Lower leg skin (tissue), 4 donors: Measurements from ENCODE around the gene TTC7B. TPM values are rescaled to one million over a fixed set of nuclear protein-coding genes. Genes with fewer than 3 reads are reported as not detected.

Experiments used
- DNase-seq, 2 donors: peaks; one replicate each; pipeline ENCODE4 v3.0.0-alpha.2; 2019; ENCODE audit warnings: low spot score in 2 of 2
- H3K4me3 ChIP-seq: fragments of 200-600 bp; sonication (generic); 2 replicates; pipeline ENCODE4 v1.5.1; 2017; ENCODE audit warnings: mild to moderate bottlenecking, low read depth; ENCODE audit not compliant: poor library complexity, severe bottlenecking
- CTCF ChIP-seq, 3 donors: fragments of 450-650 bp; IDR thresholded peaks; one replicate each; pipeline ENCODE4 v1.5.1; 2016; ENCODE audit warnings: antibody characterized with exemption in 3 of 3, mild to moderate bottlenecking in 3 of 3, moderate library complexity in 2 of 3
- POLR2A ChIP-seq, 2 donors: fragments of 450-650 bp; IDR thresholded peaks; one replicate each; pipeline ENCODE4 v1.6.1; 2016 to 2017; ENCODE audit warnings: antibody characterized with exemption in 2 of 2, mild to moderate bottlenecking in 1 of 2, moderate library complexity in 1 of 2
- WGBS, 2 donors: methylation state at CpG; one replicate each; pipeline ENCODE4 v1.1.5; 2018; 5-methylcytosine and 5-hydroxymethylcytosine counted together
- intact Hi-C: fragments of 100-400 bp; cut with DNase I; formaldehyde crosslinking; loops from one replicate; pipeline ENCODE4 v1.15.0; 2023; ENCODE audit warnings: low total_unique reads
- total RNA-seq, 4 donors: library from RNA; depleted of rRNA; stranded (reverse); fragments of >200 nt; gene quantifications; one replicate each; pipeline ENCODE4 v1.1.0, GENCODE V29; 2016

Gene TTC7B
- total RNA-seq, 4 donors from 2014 or later = 10.3 to 28.7 (median 20.2) TPM

- intact Hi-C loops = no loop called here
- no peak for TF ChIP-seq POLR2A (IDR thresholded peaks at IDR 0.05)
- no peak for TF ChIP-seq CTCF (IDR thresholded peaks at IDR 0.05)
- no peak overlapping the region for H3K4me3 ChIP-seq
- no peak for DNase-seq
- WGBS, 2 donors = 38 to 80% methylated on average over 9 of the region's 9 CpGs
Measured at GRCh38 chr14:90553921-90554336, 262.3 kb downstream of the TTC7B start.

- no peak for DNase-seq
- TF ChIP-seq CTCF (IDR thresholded peaks at IDR 0.05) (no peak), POLR2A (IDR thresholded peaks at IDR 0.05) (no peak)
- 84 to 86% methylated on average over 14 of the region's 14 CpGs for WGBS, 2 donors
- intact Hi-C loops = no loop called here
- H3K4me3 ChIP-seq = no peak overlapping the region
Measured at GRCh38 chr14:90553298-90553920, 262.8 kb downstream of the TTC7B start.

GRCh38 chr14:90552465-90553297 is 263.5 kb downstream of the TTC7B start:
- DNase-seq = no peak
- 91% methylated on average over 14 to 17 of the region's 17 CpGs for WGBS, 2 donors
- intact Hi-C loops = no loop called here
- no peak for TF ChIP-seq POLR2A (IDR thresholded peaks at IDR 0.05)
- no peak for TF ChIP-seq CTCF (IDR thresholded peaks at IDR 0.05)
- no peak overlapping the region for H3K4me3 ChIP-seq

GRCh38 chr14:90551733-90552464 is 264.3 kb downstream of the TTC7B start:
- no peak for TF ChIP-seq POLR2A (IDR thresholded peaks at IDR 0.05)
- no peak for TF ChIP-seq CTCF (IDR thresholded peaks at IDR 0.05)
- 69 to 72% methylated on average over 11 of the region's 11 CpGs for WGBS, 2 donors
- no peak for DNase-seq
- intact Hi-C loops = no loop called here
- H3K4me3 ChIP-seq = no peak overlapping the region

- intact Hi-C loops = no loop called here
- DNase-seq = no peak
- WGBS, 2 donors = 52 to 61% methylated on average over 6 of the region's 6 CpGs
- no peak overlapping the region for H3K4me3 ChIP-seq
- no peak for TF ChIP-seq CTCF (IDR thresholded peaks at IDR 0.05)
- TF ChIP-seq POLR2A (IDR thresholded peaks at IDR 0.05) = no peak
Measured at GRCh38 chr14:90551070-90551704, 265.0 kb downstream of the TTC7B start.
